ENCODE results near the gene MYO1E.

The MYO1E gene

DNA sequence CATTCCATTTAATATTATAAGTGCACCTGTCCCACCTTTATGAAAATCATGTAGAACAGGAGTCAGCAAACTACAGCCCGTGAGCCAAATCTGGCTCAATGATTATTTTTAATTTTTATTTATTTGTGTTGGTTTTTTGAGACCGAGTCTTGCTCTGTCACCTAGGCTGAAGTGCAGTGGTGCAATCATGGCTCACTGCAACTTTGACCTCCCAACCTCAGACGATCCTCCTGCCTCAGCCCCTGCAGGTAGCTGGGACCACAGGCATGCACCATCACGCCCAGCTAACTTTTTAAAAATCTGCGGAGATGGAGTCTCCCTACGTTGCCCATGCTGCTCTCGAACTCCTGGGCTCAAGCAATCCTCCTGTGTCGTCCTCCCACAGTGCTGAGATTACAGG, 42.0 kb downstream of the MYO1E start:
- no peak for TF ChIP-seq ZFX (IDR thresholded peaks at IDR 0.05; ENCODE audit: borderline replicate concordance)
- TF ChIP-seq, protein P1, sequence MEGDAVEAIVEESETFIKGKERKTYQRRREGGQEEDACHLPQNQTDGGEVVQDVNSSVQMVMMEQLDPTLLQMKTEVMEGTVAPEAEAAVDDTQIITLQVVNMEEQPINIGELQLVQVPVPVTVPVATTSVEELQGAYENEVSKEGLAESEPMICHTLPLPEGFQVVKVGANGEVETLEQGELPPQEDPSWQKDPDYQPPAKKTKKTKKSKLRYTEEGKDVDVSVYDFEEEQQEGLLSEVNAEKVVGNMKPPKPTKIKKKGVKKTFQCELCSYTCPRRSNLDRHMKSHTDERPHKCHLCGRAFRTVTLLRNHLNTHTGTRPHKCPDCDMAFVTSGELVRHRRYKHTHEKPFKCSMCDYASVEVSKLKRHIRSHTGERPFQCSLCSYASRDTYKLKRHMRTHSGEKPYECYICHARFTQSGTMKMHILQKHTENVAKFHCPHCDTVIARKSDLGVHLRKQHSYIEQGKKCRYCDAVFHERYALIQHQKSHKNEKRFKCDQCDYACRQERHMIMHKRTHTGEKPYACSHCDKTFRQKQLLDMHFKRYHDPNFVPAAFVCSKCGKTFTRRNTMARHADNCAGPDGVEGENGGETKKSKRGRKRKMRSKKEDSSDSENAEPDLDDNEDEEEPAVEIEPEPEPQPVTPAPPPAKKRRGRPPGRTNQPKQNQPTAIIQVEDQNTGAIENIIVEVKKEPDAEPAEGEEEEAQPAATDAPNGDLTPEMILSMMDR (IDR thresholded peaks at IDR 0.05): no peak
- H3K27ac ChIP-seq: no peak overlapping the region

DNA sequence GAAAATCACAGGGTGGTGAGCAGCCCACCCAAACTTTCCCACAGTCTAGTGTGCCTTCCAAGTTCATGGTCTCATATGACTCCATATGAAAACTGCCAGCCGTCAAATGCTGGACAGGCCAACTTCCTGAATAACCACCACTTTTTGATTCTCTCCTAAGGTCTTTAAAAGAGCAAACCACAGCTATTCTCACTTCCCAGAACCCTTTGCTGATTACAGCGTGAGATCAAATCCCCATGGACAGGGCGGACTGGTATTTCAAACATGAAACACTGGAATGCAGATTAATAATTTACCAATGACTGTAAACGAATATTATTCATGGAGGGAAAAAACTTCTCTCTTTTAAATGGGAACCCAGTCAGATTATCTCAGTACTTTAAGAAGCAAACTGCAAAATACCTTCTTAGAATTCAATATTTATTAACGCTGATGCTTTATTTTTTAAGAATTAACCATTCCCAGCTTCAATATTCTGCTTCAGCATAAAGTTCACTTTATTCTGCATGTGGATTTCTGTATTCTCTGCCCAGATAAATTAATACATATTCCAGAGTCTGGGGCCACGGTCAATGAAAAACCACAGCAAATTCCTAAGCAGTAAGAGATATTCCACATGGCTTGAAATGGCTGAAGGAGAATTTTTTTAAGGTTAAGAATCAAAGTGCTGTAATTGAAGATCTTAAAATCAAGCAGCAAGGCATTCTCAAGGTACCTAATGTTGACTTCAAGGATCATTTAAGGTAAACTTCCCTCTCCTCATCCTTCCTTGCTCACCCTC, 42.9 kb downstream of the MYO1E start:
- H3K27ac ChIP-seq: peak overlapping the region; percentile 61
- TF ChIP-seq, protein P1 (IDR thresholded peaks at IDR 0.05): no peak
- no peak for TF ChIP-seq ZFX (IDR thresholded peaks at IDR 0.05; ENCODE audit: borderline replicate concordance)

DNA sequence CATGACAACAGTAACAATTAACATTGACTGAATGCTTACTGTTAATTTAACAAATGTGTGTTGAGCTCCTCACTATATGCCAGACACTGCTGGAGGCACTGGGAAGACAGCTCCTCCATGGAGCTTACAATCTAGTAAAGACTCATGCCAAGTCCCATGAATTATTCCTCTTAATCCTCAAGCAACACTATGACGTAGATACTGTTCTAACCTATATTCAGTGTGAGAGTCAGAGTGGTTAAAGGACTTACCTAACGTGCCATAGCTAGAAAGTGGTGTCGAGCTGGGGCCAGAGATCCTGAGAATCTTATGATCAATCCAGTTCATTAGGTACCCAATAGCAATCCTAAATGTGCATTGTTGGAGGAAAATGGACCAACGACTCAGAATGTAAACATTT, 43.6 kb downstream of the MYO1E start:
- H3K27ac ChIP-seq: peak overlapping the region; percentile 61
- TF ChIP-seq, protein P1 (IDR thresholded peaks at IDR 0.05): no peak
- TF ChIP-seq ZFX (IDR thresholded peaks at IDR 0.05; ENCODE audit: borderline replicate concordance): no peak

DNA sequence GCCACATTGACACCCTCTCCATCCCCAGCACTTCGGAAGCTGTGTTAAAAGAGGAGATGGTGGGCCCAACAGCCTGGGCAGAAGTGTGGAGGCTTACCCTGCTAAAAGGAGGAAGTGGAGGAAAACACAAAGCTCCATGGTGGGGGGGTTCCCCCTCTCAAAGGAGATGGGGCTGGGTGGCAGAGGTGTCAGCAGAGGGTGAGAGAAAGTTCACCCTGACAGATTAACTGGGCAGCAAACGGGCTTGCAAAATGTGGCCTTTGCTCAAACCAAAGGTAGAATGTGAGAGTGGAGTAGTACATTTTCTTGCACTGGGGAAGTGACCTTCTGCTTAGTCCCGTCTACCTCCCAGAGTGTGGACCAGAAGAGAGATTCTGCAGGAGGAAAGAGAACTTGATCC, 44.7 kb downstream of the MYO1E start:
- H3K27ac ChIP-seq: no peak overlapping the region
- TF ChIP-seq, protein P1 (IDR thresholded peaks at IDR 0.05): no peak
- no peak for TF ChIP-seq ZFX (IDR thresholded peaks at IDR 0.05; ENCODE audit: borderline replicate concordance)

DNA sequence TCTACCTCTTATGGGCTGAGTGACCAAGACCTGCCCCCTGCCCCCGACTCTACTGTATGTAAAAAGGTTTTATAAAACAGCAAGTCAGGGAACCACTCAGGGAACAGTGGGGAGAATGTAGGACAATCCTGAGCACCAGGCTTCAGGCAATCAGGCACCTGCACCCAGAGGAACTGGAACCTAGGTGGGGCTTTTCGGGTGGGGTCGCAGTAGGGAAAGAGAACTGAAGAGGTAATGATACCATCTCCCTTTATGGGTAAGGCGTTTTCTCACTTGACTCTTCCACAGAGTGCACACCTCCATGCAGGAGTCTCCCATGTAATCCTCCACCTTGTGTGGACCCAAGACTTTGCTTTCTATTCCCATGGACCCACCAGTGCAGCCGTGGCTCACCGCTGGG, 45.8 kb downstream of the MYO1E start:
- H3K27ac ChIP-seq: no peak overlapping the region
- no peak for TF ChIP-seq ZFX (IDR thresholded peaks at IDR 0.05; ENCODE audit: borderline replicate concordance)
- TF ChIP-seq, protein P1 (IDR thresholded peaks at IDR 0.05): no peak

DNA sequence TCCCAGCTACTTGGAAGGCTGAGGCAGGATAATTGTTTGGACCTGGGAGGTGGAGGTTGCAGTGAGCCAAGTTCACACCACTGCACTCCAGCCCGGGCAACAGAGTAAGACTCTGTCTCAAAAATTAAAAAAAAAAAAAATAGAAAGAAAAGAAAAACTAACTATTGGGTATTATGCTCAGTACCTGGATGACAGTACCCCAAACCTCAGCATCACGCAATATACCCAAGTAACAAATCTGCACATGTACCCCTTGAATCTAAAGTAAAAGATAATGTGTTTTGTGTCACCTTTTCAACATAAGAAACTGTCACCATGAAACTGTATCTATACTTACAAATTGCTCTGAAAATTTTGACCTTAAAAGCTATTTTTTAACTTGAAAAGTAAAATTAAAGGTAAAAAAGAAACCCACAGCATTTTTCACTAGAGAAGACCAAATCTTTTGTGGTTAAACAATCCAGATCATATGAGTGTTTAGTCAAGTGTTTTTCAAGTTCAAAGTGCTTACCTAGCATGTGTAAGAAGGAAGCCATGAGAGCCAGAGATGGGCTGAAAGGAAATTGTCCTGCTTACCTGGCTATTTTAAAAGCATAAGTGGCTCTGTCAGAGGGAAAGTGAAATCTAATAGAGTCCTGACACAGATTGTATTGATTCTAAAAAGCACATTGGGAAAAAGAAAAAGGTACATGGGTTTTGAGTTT, 50.5 kb downstream of the MYO1E start:
- H3K27ac ChIP-seq: no peak overlapping the region
- TF ChIP-seq ZFX (IDR thresholded peaks at IDR 0.05; ENCODE audit: borderline replicate concordance): no peak
- TF ChIP-seq, protein P1 (IDR thresholded peaks at IDR 0.05): no peak
